MM.1S (cell line): ENCODE measurements around the gene ST3GAL3.

Source experiments
- CTCF ChIP-seq: fragments of 300-600 bp; sonication (generic); IDR thresholded peaks from 2 replicates; pipeline ENCODE4 v1.5.1; 2016; ENCODE audit warnings: antibody characterized with exemption, low read length, mixed read lengths
- EZH2 ChIP-seq: fragments of 300-600 bp; sonication (generic); optimal IDR thresholded peaks from 2 replicates; pipeline ENCODE3; 2017; ENCODE audit warnings: low read depth, mild to moderate bottlenecking, antibody characterized with exemption, low read length, mixed read lengths

DNA sequence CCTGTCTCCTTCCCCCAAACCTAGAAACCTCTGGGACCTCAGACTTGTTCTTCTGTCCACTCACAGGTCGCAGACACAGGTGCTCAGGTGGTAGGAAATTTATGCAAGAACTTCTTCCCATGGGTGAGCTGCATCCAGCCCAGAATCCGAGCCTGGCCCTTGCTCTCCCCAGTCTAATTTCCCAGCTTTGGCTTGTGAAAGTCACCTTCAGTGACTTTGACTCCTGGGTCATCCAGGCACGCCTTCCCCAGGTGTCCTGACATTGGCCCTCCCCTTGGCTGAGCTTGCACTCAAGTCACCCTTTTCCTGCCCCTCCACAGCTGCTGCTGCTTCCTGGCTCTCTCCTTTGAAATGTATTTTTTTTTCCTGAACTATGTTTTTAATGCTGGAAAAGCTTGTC, 246.0 kb downstream of the ST3GAL3 start:
- no peak for TF ChIP-seq CTCF
- no peak for TF ChIP-seq EZH2
